ENCODE measurements around the gene HEXIM1. TPM values are rescaled to one million over a fixed set of nuclear protein-coding genes. Genes with fewer than 3 reads are reported as not detected.

HEXIM1 gene
- total RNA-seq, 1 donor from 2014 or later: 36.1 TPM

- H3K9me3 ChIP-seq: no peaks in the 10 kb centered on the region
- intact Hi-C loops (cut with DNase I): loop anchor here (10.0 kb wide), 1 partner anchor 197 kb away; the partner anchor contains the start of gene GFAP
- H3K36me3 ChIP-seq: peaks cover 9% of the 10 kb centered on the region
- no peaks in the 10 kb centered on the region for H3K27me3 ChIP-seq
- H3K4me3 ChIP-seq: no peak overlapping the region
- TF ChIP-seq, protein P1, sequence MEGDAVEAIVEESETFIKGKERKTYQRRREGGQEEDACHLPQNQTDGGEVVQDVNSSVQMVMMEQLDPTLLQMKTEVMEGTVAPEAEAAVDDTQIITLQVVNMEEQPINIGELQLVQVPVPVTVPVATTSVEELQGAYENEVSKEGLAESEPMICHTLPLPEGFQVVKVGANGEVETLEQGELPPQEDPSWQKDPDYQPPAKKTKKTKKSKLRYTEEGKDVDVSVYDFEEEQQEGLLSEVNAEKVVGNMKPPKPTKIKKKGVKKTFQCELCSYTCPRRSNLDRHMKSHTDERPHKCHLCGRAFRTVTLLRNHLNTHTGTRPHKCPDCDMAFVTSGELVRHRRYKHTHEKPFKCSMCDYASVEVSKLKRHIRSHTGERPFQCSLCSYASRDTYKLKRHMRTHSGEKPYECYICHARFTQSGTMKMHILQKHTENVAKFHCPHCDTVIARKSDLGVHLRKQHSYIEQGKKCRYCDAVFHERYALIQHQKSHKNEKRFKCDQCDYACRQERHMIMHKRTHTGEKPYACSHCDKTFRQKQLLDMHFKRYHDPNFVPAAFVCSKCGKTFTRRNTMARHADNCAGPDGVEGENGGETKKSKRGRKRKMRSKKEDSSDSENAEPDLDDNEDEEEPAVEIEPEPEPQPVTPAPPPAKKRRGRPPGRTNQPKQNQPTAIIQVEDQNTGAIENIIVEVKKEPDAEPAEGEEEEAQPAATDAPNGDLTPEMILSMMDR (IDR thresholded peaks at IDR 0.05): no peak
- no peak overlapping the region for H3K27ac ChIP-seq
- no peak for ATAC-seq
- DNase-seq: no peak
- no peaks in the 10 kb centered on the region for H3K4me1 ChIP-seq
Observed at GRCh38 chr17:45111850-45112249, 36.4 kb upstream of the HEXIM1 start.

GRCh38 chr17:45112559-45113423, 35.5 kb upstream of the HEXIM1 start:
- no peaks in the 10 kb centered on the region for H3K36me3 ChIP-seq

DNA sequence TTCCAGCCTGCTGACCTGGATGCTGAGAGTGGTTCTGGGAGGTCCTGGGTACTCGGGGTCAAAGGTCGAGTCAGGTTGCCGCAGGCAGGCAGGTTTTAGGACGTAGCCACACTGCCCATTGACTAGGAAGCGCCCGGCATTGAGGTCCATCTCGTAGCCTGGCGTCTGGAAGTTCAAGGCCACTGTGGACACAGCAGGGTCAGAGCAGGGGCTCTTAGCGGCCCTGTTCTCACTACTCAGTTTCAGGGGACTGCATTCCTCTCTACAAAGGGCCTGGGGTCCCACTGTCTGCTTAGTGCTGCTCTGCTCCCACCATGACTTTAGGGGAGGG, 34.9 kb upstream of the HEXIM1 start:
- intact Hi-C loops (cut with DNase I): loop anchor here (10.0 kb wide), 1 partner anchor 199 kb away; the partner anchor contains the start of gene GFAP
- DNase-seq: no peak
- no peak for ATAC-seq
- TF ChIP-seq, protein P1 (IDR thresholded peaks at IDR 0.05): no peak
- no peaks in the 10 kb centered on the region for H3K27me3 ChIP-seq
- H3K27ac ChIP-seq: no peak overlapping the region
- H3K4me1 ChIP-seq: no peaks in the 10 kb centered on the region
- no peaks in the 10 kb centered on the region for H3K36me3 ChIP-seq
- no peaks in the 10 kb centered on the region for H3K9me3 ChIP-seq
- no peak overlapping the region for H3K4me3 ChIP-seq

More at GRCh38 chr17:45112559-45113423, 35.5 kb upstream of the HEXIM1 start:
- intact Hi-C loops (cut with DNase I): loop anchor here (10.0 kb wide), 1 partner anchor 198 kb away; the partner anchor contains the start of gene GFAP
- ATAC-seq: no peak
- no peak for DNase-seq
- TF ChIP-seq, protein P1 (IDR thresholded peaks at IDR 0.05): no peak
- no peaks in the 10 kb centered on the region for H3K4me1 ChIP-seq
- no peak overlapping the region for H3K27ac ChIP-seq
- no peaks in the 10 kb centered on the region for H3K9me3 ChIP-seq
- no peaks in the 10 kb centered on the region for H3K27me3 ChIP-seq
- no peak overlapping the region for H3K4me3 ChIP-seq

DNA sequence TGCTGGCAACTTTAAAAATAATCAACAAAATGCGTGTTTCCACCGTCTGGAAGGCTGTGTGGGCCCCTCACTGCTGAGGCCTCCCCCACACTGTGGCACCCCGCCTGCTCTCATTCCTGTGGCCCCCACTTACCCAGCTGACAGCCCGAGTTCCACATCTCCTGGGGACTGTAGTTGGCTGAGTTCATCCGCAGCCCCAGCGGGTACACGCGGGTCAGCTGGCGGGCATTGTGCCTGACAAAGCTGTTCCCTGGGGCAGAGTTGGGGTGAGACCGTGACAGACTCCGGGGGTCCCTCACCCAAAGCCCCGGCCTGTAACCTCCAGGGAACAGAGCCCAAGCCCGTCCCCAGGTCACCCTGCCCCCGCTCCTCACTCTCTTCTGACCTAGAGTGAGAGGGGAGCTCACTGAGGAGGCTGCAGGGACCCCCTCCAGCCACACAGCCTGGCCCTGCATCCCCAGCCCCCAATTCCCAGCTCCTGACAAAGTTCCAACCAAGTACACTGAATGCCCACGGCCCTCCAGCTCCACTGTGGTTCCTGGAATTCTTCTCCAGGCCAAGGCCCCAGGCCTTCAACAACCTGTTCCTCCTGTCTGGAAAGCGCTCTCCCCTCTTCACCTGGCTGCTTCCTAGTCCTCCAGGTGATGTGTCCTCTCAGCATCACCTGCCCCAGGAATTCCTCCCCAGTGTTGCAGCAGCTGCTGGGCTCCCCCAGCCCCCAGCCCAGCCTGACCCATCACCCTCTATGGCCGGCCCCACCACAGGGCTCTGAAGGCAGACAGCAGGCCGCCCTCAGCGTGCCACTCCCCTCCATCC, 34.0 kb upstream of the HEXIM1 start:
- no peaks in the 10 kb centered on the region for H3K36me3 ChIP-seq
- intact Hi-C loops (cut with DNase I): loop anchor here (10.0 kb wide), 1 partner anchor 200 kb away; the partner anchor contains the start of gene GFAP
- no peaks in the 10 kb centered on the region for H3K9me3 ChIP-seq
- no peaks in the 10 kb centered on the region for H3K27me3 ChIP-seq
- ATAC-seq (no peak), DNase-seq (no peak)
- no peak overlapping the region for H3K4me3 ChIP-seq
- no peaks in the 10 kb centered on the region for H3K4me1 ChIP-seq
- TF ChIP-seq, protein P1 (IDR thresholded peaks at IDR 0.05): no peak
- no peak overlapping the region for H3K27ac ChIP-seq

DNA sequence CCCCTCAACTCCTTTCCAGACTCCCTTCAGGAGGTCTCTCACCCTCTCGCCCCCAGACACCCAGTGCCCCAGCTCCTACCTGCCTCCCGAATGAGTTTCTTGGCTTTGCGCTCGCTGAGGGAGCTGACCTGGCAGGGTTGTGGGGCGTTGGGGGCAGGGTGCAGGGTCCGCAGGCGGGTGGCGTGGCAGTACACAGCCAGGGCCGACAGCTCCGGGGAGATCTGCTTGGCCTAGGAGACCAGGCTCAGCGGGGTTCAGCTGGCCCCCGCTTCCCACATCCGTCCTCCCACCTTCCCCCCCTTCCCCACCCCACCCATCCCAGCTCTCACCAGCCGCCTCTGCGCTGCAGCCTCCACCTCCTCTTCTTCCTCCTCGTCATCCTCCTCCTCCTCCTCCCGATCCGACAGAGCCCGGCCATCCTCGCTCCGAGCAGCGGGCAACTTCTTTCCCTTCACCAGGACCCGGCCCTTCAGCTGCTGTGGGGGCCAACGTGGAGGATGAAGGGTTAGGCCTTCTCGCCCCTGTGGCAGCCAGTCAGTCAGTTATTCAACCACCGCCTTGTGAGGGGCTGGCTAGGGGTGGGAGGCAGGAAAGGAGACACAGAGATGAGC, 33.2 kb upstream of the HEXIM1 start:
- no peak overlapping the region for H3K27ac ChIP-seq
- ATAC-seq: no peak
- no peaks in the 10 kb centered on the region for H3K4me1 ChIP-seq
- no peak overlapping the region for H3K4me3 ChIP-seq
- DNase-seq: no peak
- intact Hi-C loops (cut with DNase I): loop anchor here (10.0 kb wide), 1 partner anchor 200 kb away; the partner anchor contains the start of gene GFAP
- H3K27me3 ChIP-seq: no peaks in the 10 kb centered on the region
- H3K36me3 ChIP-seq: no peaks in the 10 kb centered on the region
- TF ChIP-seq, protein P1 (IDR thresholded peaks at IDR 0.05): no peak
- no peaks in the 10 kb centered on the region for H3K9me3 ChIP-seq

Data from upper lobe of right lung (tissue), 1 donor.